Activated naive CD4-positive, alpha-beta T cell treated with anti-CD3 and anti-CD28 coated beads, Interleukin-2, amount 50 U/mL, for 24 hours (primary cell): ENCODE measurements around the gene MAST4.

Experiments
- H3K27ac Mint-ChIP-seq: one replicate; pipeline ENCODE4 v1.8.0; 2021; ENCODE audit warnings: mild to moderate bottlenecking, mixed read lengths
- H3K27me3 Mint-ChIP-seq: one replicate; pipeline ENCODE4 v1.8.0; 2021; ENCODE audit warnings: mixed read lengths
- H3K36me3 Mint-ChIP-seq: one replicate; pipeline ENCODE4 v1.8.0; 2021; ENCODE audit warnings: mixed read lengths
- H3K4me1 Mint-ChIP-seq: one replicate; pipeline ENCODE4 v1.8.0; 2021; ENCODE audit warnings: mixed read lengths
- H3K4me3 Mint-ChIP-seq: one replicate; pipeline ENCODE4 v1.8.0; 2021; ENCODE audit warnings: mild to moderate bottlenecking, mixed read lengths
- H3K9me3 Mint-ChIP-seq: one replicate; pipeline ENCODE4 v1.8.0; 2021; ENCODE audit warnings: mixed read lengths

Gene MAST4

DNA sequence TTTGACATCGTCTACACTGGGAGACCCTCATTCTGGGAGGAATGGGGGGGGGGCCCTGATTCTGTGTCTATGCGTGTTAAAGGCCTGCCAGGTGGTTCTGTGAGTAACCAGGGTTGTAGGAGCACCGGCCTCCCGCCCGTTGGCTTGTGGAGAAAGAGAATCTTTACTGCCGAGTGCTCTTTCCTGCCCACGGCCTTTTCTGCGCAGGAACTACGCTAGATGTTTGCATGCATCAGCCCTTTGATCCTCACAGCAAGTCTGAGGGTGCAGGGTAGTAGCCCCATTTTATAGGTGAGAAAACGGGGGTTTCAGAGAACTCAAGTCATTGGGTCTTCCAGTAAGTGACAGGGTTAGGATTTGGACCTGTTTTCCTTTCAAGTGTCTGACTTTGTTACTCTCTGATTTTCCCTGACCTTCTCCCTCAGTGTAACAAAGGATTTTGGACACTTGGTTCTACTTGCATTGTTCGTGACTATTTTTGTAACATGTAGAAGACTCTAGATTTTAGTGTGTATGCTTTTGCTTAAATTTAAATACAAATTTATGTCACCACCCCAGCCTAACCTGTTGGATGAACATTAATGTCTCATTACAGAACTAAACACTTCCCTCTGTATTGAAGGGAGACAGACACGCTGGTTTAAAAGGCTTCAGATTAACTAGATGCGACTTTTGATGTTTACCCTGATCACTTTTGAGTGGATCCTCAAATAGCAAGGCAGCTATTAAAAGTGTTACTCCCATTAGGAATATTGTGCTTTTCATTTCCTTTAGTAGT lies 22.0 kb downstream of the MAST4 start:
- Mint-ChIP-seq H3K27me3 (peaks cover 6% of the 10 kb centered on the region), H3K36me3 (no peaks in the 10 kb centered on the region), H3K27ac (no peak overlapping the region), H3K4me1 (no peaks in the 10 kb centered on the region), H3K4me3 (no peak overlapping the region), H3K9me3 (no peaks in the 10 kb centered on the region)

GRCh38 chr5:66620711-66621110 lies 24.5 kb downstream of the MAST4 start:
- Mint-ChIP-seq H3K4me3 (no peak overlapping the region), H3K9me3 (no peaks in the 10 kb centered on the region), H3K27ac (no peak overlapping the region), H3K27me3 (peaks cover 8% of the 10 kb centered on the region), H3K4me1 (no peaks in the 10 kb centered on the region), H3K36me3 (no peaks in the 10 kb centered on the region)

DNA sequence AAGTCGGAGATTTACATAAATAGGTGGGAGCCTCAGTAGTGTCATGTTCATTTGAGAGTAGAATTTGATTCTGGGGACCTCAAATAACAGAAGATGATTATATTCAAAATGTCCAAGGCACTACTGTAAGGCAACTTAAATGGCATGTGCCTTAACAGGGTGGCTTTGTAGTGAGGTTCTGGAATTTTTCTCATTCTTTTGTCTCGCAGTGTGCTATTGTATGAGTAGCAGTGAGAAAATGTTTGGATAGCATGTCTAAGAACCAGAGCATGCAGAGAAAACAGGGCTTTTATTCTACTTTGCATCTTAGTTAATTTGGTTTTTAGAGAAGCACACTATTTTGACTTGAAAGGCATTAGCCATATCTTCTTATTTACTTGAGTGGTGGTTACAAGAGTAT lies 25.0 kb downstream of the MAST4 start:
- H3K4me1 Mint-ChIP-seq: no peaks in the 10 kb centered on the region
- peaks cover 8% of the 10 kb centered on the region for H3K27me3 Mint-ChIP-seq
- no peak overlapping the region for H3K4me3 Mint-ChIP-seq
- H3K9me3 Mint-ChIP-seq: no peaks in the 10 kb centered on the region
- no peaks in the 10 kb centered on the region for H3K36me3 Mint-ChIP-seq
- no peak overlapping the region for H3K27ac Mint-ChIP-seq

DNA sequence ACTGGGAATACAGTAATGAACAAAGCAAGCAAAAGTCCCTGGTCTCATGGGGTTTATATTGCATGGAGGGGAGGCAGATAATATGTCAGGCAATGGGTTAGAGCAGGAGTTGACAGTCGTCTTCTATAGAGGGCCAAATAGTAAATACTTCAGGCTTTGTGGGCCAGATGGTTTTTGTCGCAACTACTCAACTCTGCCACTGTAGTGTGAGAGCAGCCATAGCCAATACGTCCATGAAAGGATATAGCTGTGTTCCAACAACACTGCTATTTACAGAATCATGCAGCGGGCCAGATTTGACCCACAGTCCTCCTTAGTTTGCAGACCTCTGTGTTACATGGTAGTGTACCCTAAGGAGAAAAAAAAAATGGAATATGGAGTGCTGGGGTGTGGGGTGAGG lies 25.5 kb downstream of the MAST4 start:
- H3K27me3 Mint-ChIP-seq: peaks cover 6% of the 10 kb centered on the region
- no peaks in the 10 kb centered on the region for H3K4me1 Mint-ChIP-seq
- H3K9me3 Mint-ChIP-seq: no peaks in the 10 kb centered on the region
- no peaks in the 10 kb centered on the region for H3K36me3 Mint-ChIP-seq
- H3K4me3 Mint-ChIP-seq: no peak overlapping the region
- H3K27ac Mint-ChIP-seq: no peak overlapping the region

GRCh38 chr5:66628561-66628960 lies 32.4 kb downstream of the MAST4 start:
- H3K27me3 Mint-ChIP-seq: peaks cover 3% of the 10 kb centered on the region
- H3K27ac Mint-ChIP-seq: no peak overlapping the region
- H3K36me3 Mint-ChIP-seq: no peaks in the 10 kb centered on the region
- no peak overlapping the region for H3K4me3 Mint-ChIP-seq
- no peaks in the 10 kb centered on the region for H3K4me1 Mint-ChIP-seq
- H3K9me3 Mint-ChIP-seq: no peaks in the 10 kb centered on the region

GRCh38 chr5:66629446-66629845 lies 33.3 kb downstream of the MAST4 start:
- no peak overlapping the region for H3K4me3 Mint-ChIP-seq
- H3K36me3 Mint-ChIP-seq: no peaks in the 10 kb centered on the region
- H3K4me1 Mint-ChIP-seq: no peaks in the 10 kb centered on the region
- peaks cover 3% of the 10 kb centered on the region for H3K27me3 Mint-ChIP-seq
- no peak overlapping the region for H3K27ac Mint-ChIP-seq
- H3K9me3 Mint-ChIP-seq: no peaks in the 10 kb centered on the region

GRCh38 chr5:66633754-66634153 lies 37.6 kb downstream of the MAST4 start:
- Mint-ChIP-seq H3K4me1 (no peaks in the 10 kb centered on the region), H3K4me3 (no peak overlapping the region), H3K27me3 (no peaks in the 10 kb centered on the region), H3K36me3 (no peaks in the 10 kb centered on the region), H3K27ac (no peak overlapping the region), H3K9me3 (no peaks in the 10 kb centered on the region)

- no peaks in the 10 kb centered on the region for H3K27me3 Mint-ChIP-seq
Measured at GRCh38 chr5:66634601-66635000, 38.4 kb downstream of the MAST4 start.

DNA sequence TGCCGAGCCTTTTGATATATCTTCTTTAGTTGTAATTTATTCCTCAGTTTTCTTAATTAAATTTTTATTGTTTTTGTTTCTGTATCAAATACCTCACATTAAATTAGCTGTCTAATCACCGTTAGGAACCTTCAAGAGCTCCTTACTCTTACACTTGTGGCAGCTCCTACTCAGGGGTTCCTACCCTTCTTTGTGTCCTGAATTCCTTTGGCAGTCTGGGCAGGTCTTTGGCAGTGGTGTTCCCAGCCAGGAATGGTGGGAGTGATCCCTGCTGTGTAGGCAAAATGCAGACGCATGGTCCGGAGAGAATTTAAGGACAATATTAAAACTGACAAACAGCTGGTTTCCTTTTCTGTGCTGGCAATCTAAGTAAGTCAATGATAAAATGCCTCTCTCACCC lies 41.8 kb downstream of the MAST4 start:
- Mint-ChIP-seq H3K27ac (no peak overlapping the region), H3K4me1 (no peaks in the 10 kb centered on the region), H3K27me3 (peaks cover 7% of the 10 kb centered on the region), H3K4me3 (no peak overlapping the region), H3K9me3 (no peaks in the 10 kb centered on the region), H3K36me3 (no peaks in the 10 kb centered on the region)

More at GRCh38 chr5:66634601-66635000, 38.4 kb downstream of the MAST4 start:
- Mint-ChIP-seq H3K27ac (no peak overlapping the region), H3K4me1 (no peaks in the 10 kb centered on the region), H3K4me3 (no peak overlapping the region), H3K36me3 (no peaks in the 10 kb centered on the region), H3K9me3 (no peaks in the 10 kb centered on the region)

DNA sequence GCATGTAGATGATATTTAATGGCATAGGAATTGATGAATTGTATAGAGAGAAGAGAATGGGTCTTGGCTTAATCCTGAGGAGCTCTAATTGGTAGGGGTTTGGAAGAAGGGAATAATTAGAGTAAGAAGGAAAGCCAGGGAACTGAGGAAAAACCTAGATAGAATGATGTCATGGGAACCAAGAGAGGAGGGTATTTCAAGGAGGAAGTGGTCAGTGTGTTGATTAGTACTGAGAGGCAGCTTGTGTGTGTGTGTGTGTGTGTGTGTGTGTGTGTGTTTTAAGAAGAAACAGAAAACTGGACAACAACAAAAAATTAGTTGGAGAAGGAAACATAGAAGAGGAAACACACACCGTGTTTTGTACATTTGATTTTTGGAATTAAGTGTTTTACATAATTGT lies 42.8 kb downstream of the MAST4 start:
- Mint-ChIP-seq H3K4me3 (no peak overlapping the region), H3K27ac (no peak overlapping the region), H3K4me1 (no peaks in the 10 kb centered on the region), H3K36me3 (no peaks in the 10 kb centered on the region), H3K27me3 (peaks cover 7% of the 10 kb centered on the region), H3K9me3 (no peaks in the 10 kb centered on the region)

DNA sequence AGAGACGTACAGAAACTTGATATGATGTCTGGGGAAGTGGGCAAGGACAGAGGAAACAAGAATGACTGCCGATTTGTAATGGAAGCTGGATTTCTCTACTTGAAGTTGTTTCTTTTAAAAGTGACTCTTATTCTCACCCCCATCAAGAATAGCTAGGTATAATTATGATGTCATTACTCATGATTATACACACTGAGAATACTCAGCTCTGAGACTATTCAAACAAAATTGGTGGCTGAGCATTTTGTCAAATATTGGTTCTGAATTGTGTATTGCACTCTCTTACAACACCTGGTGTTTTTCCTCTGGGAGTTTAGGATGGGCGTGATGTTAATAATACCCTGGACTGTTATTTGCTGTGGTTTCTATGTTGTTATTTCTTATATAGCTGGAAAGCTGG lies 46.3 kb downstream of the MAST4 start:
- Mint-ChIP-seq H3K9me3 (no peaks in the 10 kb centered on the region), H3K4me1 (no peaks in the 10 kb centered on the region)

GRCh38 chr5:66643387-66643786 lies 47.2 kb downstream of the MAST4 start:
- Mint-ChIP-seq H3K27me3 (peaks cover 10% of the 10 kb centered on the region), H3K4me3 (no peak overlapping the region), H3K36me3 (no peaks in the 10 kb centered on the region), H3K4me1 (no peaks in the 10 kb centered on the region), H3K9me3 (no peaks in the 10 kb centered on the region), H3K27ac (no peak overlapping the region)

More for the DNA sequence above, 46.3 kb downstream of the MAST4 start:
- Mint-ChIP-seq H3K27ac (no peak overlapping the region), H3K27me3 (peaks cover 10% of the 10 kb centered on the region), H3K36me3 (no peaks in the 10 kb centered on the region), H3K4me3 (no peak overlapping the region)

- peaks cover 10% of the 10 kb centered on the region for H3K27me3 Mint-ChIP-seq
- no peak overlapping the region for H3K4me3 Mint-ChIP-seq
- no peaks in the 10 kb centered on the region for H3K4me1 Mint-ChIP-seq
- no peaks in the 10 kb centered on the region for H3K36me3 Mint-ChIP-seq
- no peak overlapping the region for H3K27ac Mint-ChIP-seq
- no peaks in the 10 kb centered on the region for H3K9me3 Mint-ChIP-seq
Measured at GRCh38 chr5:66644111-66644510, 47.9 kb downstream of the MAST4 start.

GRCh38 chr5:66645039-66645438 lies 48.8 kb downstream of the MAST4 start:
- H3K27me3 Mint-ChIP-seq: peaks cover 10% of the 10 kb centered on the region
- H3K4me1 Mint-ChIP-seq: no peaks in the 10 kb centered on the region
- no peak overlapping the region for H3K27ac Mint-ChIP-seq
- no peaks in the 10 kb centered on the region for H3K36me3 Mint-ChIP-seq
- H3K4me3 Mint-ChIP-seq: no peak overlapping the region
- H3K9me3 Mint-ChIP-seq: no peaks in the 10 kb centered on the region

GRCh38 chr5:66646570-66646969 lies 50.4 kb downstream of the MAST4 start:
- no peaks in the 10 kb centered on the region for H3K4me1 Mint-ChIP-seq
- H3K9me3 Mint-ChIP-seq: no peaks in the 10 kb centered on the region
- H3K4me3 Mint-ChIP-seq: no peak overlapping the region
- no peaks in the 10 kb centered on the region for H3K36me3 Mint-ChIP-seq
- H3K27me3 Mint-ChIP-seq: peaks cover 11% of the 10 kb centered on the region
- H3K27ac Mint-ChIP-seq: no peak overlapping the region

DNA sequence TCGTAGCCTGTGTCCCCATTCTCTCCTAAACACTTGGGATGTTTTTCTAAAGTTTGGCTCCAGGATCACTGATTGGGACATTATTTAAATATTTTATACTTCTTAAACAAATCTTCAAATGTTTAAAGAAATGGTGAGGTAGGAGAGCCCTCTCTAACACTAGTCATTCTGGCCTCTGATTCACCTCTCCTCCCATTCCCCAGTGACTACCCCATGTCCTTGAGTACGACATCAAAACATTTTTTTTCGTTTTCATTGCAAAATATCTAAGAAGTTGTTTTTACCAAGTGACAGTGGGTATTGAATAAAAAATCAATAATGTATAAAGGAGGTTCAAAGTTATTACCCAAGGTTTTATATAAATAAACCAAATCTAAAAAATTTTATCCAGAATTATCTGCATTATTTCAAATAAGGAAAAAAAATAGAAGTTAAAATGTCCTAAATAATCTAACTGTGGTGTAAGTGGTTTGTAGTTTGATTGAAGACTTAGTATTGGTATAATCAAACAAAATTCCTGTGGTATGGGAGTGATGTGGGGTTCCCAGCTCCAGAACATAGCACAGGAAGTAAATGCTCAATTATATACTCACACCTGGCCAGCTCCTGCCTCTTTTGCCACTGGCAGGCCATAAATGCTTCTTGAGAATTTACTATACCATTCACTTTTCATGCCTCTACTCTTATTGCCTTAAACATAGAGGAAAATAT lies 51.1 kb downstream of the MAST4 start:
- no peaks in the 10 kb centered on the region for H3K9me3 Mint-ChIP-seq
- H3K27me3 Mint-ChIP-seq: peaks cover 10% of the 10 kb centered on the region
- H3K36me3 Mint-ChIP-seq: no peaks in the 10 kb centered on the region
- no peak overlapping the region for H3K4me3 Mint-ChIP-seq
- no peak overlapping the region for H3K27ac Mint-ChIP-seq
- no peaks in the 10 kb centered on the region for H3K4me1 Mint-ChIP-seq
